BLaER1 (cell line): Measurements from ENCODE around the gene SAA4.
"Not testable (repeated sequence)": the region's sequence is repeated elsewhere in the genome, so short reads cannot be mapped to it uniquely, and the experiment has no call there.

Source experiments
- H3K27ac ChIP-seq: shearing (Covaris generic); formaldehyde crosslinking; 2 replicates; pipeline ENCODE4 v1.8.1; 2022
- H3K27me3 ChIP-seq: shearing (Covaris generic); formaldehyde crosslinking; 2 replicates; pipeline ENCODE4 v1.8.1; 2022
- H3K36me3 ChIP-seq: shearing (Covaris generic); formaldehyde crosslinking; 2 replicates; pipeline ENCODE4 v1.8.1; 2022
- H3K4me1 ChIP-seq: shearing (Covaris generic); formaldehyde crosslinking; 2 replicates; pipeline ENCODE4 v1.8.1; 2022
- H3K4me2 ChIP-seq: shearing (Covaris generic); formaldehyde crosslinking; 2 replicates; pipeline ENCODE4 v1.8.1; 2022
- H3K4me3 ChIP-seq: shearing (Covaris generic); formaldehyde crosslinking; 2 replicates; pipeline ENCODE4 v1.8.1; 2022
- H3K9ac ChIP-seq: shearing (Covaris generic); formaldehyde crosslinking; 2 replicates; pipeline ENCODE4 v1.8.1; 2022
- H3K9me3 ChIP-seq: shearing (Covaris generic); formaldehyde crosslinking; 2 replicates; pipeline ENCODE4 v1.8.1; 2022
- H4K20me1 ChIP-seq: shearing (Covaris generic); formaldehyde crosslinking; 2 replicates; pipeline ENCODE4 v1.8.1; 2022
- Cebpa-rat ChIP-seq: shearing (Covaris generic); IDR thresholded peaks from 2 replicates; pipeline ENCODE4 v1.8.1; 2022

The SAA4 gene

DNA sequence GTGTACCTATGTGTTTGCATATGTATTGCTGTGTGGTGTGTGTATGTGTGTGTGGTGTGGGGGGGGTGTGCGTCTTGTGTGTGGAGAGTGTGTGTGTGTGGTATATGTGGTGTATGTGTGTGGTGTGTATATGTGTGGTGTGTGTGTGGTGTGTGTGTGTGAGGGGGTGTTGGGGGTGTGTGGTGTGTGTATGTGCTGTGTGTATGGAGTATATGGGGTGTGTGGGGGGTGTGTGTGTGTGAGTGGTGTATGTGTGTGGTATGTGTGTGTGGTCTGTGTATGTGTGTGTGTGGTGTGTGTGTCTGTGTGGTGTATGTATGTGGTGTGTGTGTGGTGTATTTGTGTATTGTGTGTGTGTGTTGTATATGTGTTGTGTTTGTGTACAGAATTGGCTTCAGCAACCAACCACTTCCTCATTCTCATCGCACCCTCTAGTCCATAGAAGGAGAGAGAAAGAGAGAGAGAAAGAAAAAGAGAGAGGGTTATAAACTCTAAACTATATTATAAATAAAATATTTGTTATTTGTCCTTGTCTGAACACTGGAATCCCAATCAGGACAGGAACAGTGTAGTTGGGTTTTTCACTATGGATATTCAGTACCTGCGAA, 13.7 kb downstream of the SAA4 start:
- no peaks in the 10 kb centered on the region for H4K20me1 ChIP-seq
- TF ChIP-seq Cebpa-rat, result no peak
- no peaks in the 10 kb centered on the region for H3K4me1 ChIP-seq
- no peak overlapping the region for H3K4me2 ChIP-seq
- peaks cover 17% of the 10 kb centered on the region for H3K9me3 ChIP-seq
- H3K27me3 ChIP-seq, result no peaks in the 10 kb centered on the region
- no peak overlapping the region for H3K9ac ChIP-seq
- no peak overlapping the region for H3K4me3 ChIP-seq
- no peak overlapping the region for H3K27ac ChIP-seq
- H3K36me3 ChIP-seq, result no peaks in the 10 kb centered on the region

DNA sequence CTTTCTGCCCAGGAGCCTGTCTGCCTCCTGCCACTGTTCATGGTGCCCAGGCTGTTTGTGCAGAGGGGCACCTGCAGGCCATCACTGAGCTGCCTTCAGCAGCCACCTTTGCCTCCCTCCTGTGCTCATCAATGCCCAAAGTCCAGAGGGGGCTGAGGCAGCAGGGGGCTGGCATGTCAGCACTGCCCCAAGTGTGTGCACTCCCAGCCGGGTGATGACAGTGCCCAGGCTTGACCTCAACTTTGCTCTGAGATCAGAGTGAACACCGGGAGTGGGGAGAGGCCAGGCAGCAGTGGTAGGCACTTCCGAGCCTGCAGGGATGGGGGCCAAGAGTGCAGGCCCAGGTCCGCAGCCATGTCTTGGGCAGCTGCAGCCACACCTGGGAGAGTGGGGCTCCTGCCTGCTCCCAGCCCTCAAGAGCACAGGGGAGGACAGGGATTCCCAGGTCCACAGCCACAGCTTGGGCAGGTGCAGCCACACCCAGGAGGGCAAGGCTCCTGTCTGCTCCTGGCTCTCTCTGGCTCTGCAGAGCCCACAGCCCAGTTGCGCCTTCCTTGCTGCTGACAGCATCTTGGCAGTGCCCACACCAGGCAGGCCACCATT, 15.2 kb downstream of the SAA4 start:
- no peak for TF ChIP-seq Cebpa-rat
- Histone ChIP-seq H3K4me2 (no peak overlapping the region), H4K20me1 (no peaks in the 10 kb centered on the region), H3K27me3 (no peaks in the 10 kb centered on the region), H3K4me1 (no peaks in the 10 kb centered on the region), H3K36me3 (no peaks in the 10 kb centered on the region), H3K27ac (no peak overlapping the region), H3K9me3 (peaks cover 17% of the 10 kb centered on the region), H3K4me3 (no peak overlapping the region), H3K9ac (no peak overlapping the region)

DNA sequence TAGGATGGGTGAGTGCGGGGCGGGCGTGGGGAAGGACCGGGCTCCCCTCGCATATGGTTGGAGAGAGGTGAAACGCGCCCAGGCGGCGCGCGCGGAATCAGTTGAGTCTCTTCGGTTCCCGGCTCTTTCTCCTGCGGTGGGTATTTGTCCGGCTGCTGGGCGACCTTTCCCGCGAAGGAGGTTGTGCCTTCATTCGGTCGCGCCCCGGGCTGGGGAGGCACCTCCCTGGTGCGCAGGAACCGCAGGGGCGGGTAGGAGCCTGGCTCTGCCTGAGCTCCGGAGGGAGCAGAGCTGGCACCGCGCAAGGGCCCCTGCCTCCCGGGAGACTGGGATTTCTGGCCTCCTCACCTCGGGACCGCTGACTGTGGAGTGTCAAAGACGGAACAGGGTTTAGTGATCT, 27.5 kb downstream of the SAA4 start:
- Histone ChIP-seq H4K20me1 (no peaks in the 10 kb centered on the region), H3K9ac (no peak overlapping the region), H3K4me3 (no peak overlapping the region), H3K4me1 (no peaks in the 10 kb centered on the region), H3K27ac (no peak overlapping the region), H3K4me2 (no peak overlapping the region), H3K36me3 (no peaks in the 10 kb centered on the region), H3K9me3 (no peaks in the 10 kb centered on the region), H3K27me3 (no peaks in the 10 kb centered on the region)
- no peak for TF ChIP-seq Cebpa-rat

DNA sequence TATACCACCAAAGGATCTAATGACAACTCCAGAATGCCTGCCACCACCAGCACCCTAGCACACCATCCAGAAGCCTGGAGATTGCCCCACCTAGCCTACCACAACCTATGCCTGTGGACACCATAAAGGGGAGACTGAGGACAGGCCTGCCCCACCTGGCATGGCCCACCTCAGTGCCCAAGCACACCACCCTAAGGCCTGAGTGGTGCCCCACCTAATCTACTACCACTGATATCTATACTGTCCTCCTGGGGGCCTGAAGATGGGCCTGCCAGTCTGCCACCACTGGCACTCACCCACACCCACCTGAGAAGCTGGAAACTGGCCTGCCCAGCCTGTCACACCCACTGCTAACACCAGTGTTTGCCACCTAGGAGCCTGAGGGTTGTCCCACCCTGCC, 31.8 kb downstream of the SAA4 start:
- Histone ChIP-seq H3K9ac (no peak overlapping the region), H3K27ac (no peak overlapping the region), H3K9me3 (no peaks in the 10 kb centered on the region), H3K4me1 (no peaks in the 10 kb centered on the region), H3K4me2 (no peak overlapping the region), H4K20me1 (no peaks in the 10 kb centered on the region), H3K27me3 (no peaks in the 10 kb centered on the region), H3K4me3 (no peak overlapping the region), H3K36me3 (no peaks in the 10 kb centered on the region)
- TF ChIP-seq Cebpa-rat, result no peak

DNA sequence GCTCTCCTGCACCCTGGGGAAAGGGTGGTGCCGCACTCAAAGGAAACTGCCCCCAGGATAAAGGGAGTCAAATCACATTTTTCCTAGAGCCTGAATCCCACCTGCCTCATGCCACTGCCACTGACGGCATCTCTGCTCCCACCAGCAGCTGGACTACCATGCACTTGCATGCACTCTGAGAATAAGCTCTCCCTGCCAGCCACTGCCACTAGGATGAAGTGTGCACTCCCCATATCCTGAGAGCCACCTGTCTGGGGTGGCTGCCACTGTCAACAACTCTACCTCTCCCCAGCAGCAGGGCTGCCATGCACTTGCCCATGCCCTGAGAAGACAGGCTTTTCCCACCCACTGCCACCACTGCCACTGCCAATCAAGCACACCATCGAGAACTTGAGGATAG, 32.4 kb downstream of the SAA4 start:
- Histone ChIP-seq H3K9me3 (no peaks in the 10 kb centered on the region), H3K27ac (no peak overlapping the region), H4K20me1 (no peaks in the 10 kb centered on the region), H3K27me3 (no peaks in the 10 kb centered on the region), H3K9ac (no peak overlapping the region), H3K4me3 (no peak overlapping the region), H3K4me2 (no peak overlapping the region), H3K4me1 (no peaks in the 10 kb centered on the region), H3K36me3 (no peaks in the 10 kb centered on the region)
- no peak for TF ChIP-seq Cebpa-rat

DNA sequence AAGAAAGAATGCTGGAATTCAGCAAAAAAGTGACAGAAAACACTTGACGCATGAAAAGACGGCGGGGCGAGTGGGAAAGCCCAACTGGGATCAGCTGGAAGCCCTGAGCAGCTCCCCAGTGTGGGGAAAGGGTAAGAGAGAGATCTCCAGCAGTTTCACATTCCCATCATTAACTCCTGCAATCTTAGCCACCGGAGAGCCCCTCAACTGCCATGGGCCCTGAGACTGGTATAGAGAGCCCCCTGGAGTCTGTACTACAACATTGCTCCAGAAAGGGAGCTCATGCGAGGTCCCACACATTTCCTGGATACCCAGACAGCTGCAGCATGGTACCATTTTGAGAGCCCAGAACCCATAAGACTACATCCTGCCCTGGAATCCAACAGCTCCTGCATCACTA, 32.9 kb downstream of the SAA4 start:
- H3K4me2 ChIP-seq, result no peak overlapping the region

DNA sequence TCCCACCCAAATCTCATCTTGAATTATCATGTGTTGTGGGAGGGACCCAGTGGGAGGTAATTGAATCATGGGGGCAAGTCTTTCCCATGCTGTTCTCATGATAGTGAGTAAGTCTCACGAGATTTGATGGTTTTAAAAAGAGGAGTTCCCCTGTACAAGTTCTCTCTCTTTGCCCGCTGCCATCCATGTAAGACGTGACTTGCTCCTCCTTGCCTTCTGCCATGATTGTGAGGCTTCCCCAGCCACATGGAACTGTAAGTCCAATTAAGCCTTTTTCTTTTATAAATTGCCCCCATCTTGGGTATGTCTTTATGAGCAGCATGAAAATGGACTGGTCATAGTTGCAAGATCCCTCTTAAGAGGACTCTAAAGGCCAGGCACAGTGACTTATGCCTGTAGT, 38.9 kb downstream of the SAA4 start:
- H3K4me1 ChIP-seq, H3K27me3 ChIP-seq, H3K4me2 ChIP-seq, H3K4me3 ChIP-seq, H3K9ac ChIP-seq, H4K20me1 ChIP-seq, H3K27ac ChIP-seq, H3K36me3 ChIP-seq: not testable (repeated sequence)
- H3K9me3 ChIP-seq, result peaks cover 18% of the 10 kb centered on the region

More for the DNA sequence above, 32.9 kb downstream of the SAA4 start:
- H3K9me3 ChIP-seq, result no peaks in the 10 kb centered on the region
- TF ChIP-seq Cebpa-rat, result no peak
- H3K9ac ChIP-seq, result no peak overlapping the region
- H3K4me1 ChIP-seq, result no peaks in the 10 kb centered on the region
- H3K27me3 ChIP-seq, result no peaks in the 10 kb centered on the region
- H4K20me1 ChIP-seq, result no peaks in the 10 kb centered on the region
- no peaks in the 10 kb centered on the region for H3K36me3 ChIP-seq
- no peak overlapping the region for H3K4me3 ChIP-seq
- no peak overlapping the region for H3K27ac ChIP-seq

DNA sequence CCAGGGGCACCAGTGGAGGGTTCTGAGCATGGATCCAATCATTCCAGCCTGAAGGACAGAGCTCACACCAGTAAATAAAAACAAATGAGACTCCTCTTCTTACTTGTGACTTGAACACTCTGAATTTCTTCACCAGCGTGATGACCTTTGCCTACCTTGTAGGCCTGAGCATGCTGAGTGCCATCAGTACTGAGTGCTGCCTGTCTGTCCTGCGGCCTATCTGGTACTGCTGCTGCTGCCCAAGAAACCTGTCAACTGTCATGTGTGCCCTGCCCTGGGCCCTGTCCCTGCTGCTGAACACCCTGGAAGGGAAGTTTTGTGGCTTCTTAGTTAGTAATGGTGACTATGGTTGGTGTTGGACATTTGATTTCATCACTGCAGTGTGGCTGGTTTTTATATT, 40.1 kb downstream of the SAA4 start:
- H3K4me3 ChIP-seq, result no peak overlapping the region
- no peak overlapping the region for H3K27ac ChIP-seq
- no peaks in the 10 kb centered on the region for H3K27me3 ChIP-seq
- peaks cover 18% of the 10 kb centered on the region for H3K9me3 ChIP-seq
- H3K9ac ChIP-seq, result no peak overlapping the region
- H3K36me3 ChIP-seq, result no peaks in the 10 kb centered on the region
- no peak overlapping the region for H3K4me2 ChIP-seq
- H4K20me1 ChIP-seq, result no peaks in the 10 kb centered on the region
- no peak for TF ChIP-seq Cebpa-rat
- H3K4me1 ChIP-seq, result no peaks in the 10 kb centered on the region

DNA sequence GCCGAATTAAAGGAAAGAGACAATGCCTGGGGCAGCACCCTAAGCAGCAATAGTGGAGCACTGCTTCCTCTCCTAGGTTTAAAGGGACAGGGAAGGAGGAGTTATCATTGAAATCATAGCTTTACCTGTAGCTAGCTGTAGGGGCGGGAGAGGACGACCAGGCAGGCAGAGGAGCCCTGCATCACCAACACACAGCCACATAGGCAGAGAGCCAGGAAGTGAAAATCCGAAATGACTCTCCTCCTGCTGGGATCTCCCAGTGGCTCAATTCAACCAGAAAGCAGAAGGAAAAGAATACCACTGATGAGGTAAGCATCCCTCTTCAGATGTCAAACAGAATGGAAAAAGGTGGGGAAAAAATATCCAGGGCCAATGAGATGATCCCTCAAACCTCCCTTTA, 43.6 kb downstream of the SAA4 start:
- no peaks in the 10 kb centered on the region for H3K36me3 ChIP-seq
- H4K20me1 ChIP-seq, result no peaks in the 10 kb centered on the region
- H3K9ac ChIP-seq, result no peak overlapping the region
- TF ChIP-seq Cebpa-rat, result no peak
- no peak overlapping the region for H3K4me3 ChIP-seq
- H3K27ac ChIP-seq, result no peak overlapping the region
- no peaks in the 10 kb centered on the region for H3K4me1 ChIP-seq
- peaks cover 13% of the 10 kb centered on the region for H3K9me3 ChIP-seq
- H3K27me3 ChIP-seq, result no peaks in the 10 kb centered on the region
- no peak overlapping the region for H3K4me2 ChIP-seq

DNA sequence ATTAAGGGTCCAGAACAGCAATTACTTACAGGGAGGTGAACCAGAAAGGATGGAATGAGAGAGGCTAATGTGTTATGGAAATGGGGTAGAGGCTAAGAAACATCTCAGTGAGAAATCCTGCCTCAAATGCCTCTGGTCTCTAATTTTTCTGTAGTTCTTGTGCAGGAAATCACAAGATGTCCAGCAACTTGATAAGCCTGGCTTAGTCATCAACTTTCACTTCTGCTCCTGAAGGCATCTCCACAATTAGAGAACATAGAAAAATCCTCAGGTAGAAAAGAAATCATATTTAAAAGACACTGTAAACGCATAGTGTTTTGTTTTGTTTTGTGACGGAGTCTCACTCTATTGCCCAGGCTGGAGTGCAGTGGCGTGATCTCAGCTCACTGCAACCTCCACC, 45.2 kb downstream of the SAA4 start:
- Histone ChIP-seq H4K20me1 (no peaks in the 10 kb centered on the region), H3K9ac (no peak overlapping the region), H3K36me3 (no peaks in the 10 kb centered on the region), H3K27me3 (no peaks in the 10 kb centered on the region), H3K4me1 (no peaks in the 10 kb centered on the region), H3K9me3 (no peaks in the 10 kb centered on the region), H3K4me3 (no peak overlapping the region), H3K27ac (no peak overlapping the region), H3K4me2 (no peak overlapping the region)
- TF ChIP-seq Cebpa-rat, result no peak

DNA sequence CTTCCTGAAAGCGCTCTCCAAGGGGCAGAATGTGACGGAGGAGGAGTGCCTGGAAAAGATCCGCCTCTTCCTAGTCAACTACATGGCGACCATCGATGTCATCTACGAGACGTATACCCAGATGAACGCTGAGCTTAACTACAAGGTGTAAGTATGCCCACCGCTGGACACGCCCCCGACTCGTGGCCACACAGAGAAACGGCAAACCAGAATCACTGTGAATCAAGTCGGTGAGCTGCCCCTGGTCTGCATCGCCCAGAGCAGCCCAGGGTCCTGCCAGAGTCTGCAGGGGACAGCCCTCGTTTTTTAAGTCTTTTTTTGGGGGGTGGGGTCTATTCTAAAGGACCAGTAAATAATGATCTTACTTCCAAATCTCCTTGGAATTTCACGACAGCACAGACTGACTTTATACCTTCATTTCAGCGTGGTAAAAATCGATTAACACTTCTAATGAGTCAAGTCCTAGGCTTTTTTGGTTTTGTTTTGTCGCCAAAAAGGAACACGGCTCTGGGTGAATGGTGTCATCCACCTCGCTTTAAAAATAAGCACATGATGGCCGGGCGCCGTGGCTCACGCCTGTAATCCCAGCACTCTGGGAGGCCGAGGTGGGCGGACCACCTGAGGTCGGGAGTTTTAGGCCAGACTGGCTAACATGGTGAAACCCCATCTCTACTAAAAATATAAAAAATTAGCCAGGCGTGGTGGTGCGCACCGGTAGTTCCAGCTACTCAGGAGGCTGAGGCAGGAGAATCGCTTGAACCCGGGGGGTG, 46.9 kb downstream of the SAA4 start:
- not testable (repeated sequence) for H3K27ac ChIP-seq, H3K36me3 ChIP-seq, H3K9ac ChIP-seq, H3K9me3 ChIP-seq, H4K20me1 ChIP-seq, H3K4me3 ChIP-seq, H3K27me3 ChIP-seq, H3K4me1 ChIP-seq, H3K4me2 ChIP-seq
